Suprapubic skin (tissue), 4 donors: ENCODE results near the gene CARD14. TPM values are rescaled to one million over a fixed set of nuclear protein-coding genes. Genes with fewer than 3 reads are reported as not detected.

Experiments
- DNase-seq, 2 donors: peaks; one replicate each; pipeline ENCODE4 v3.0.0-alpha.2; 2019; ENCODE audit warnings: low spot score in 2 of 2
- H3K27ac ChIP-seq: fragments of 200-600 bp; sonication (generic); one replicate; pipeline ENCODE4 v1.5.1; 2019
- H3K27me3 ChIP-seq: fragments of 200-600 bp; sonication (generic); one replicate; pipeline ENCODE4 v1.5.1; 2019
- H3K36me3 ChIP-seq: fragments of 200-600 bp; sonication (generic); one replicate; pipeline ENCODE4 v1.5.1; 2019
- H3K4me1 ChIP-seq: fragments of 200-600 bp; sonication (generic); one replicate; pipeline ENCODE4 v1.5.1; 2019
- H3K4me3 ChIP-seq: fragments of 200-600 bp; sonication (generic); one replicate; pipeline ENCODE4 v1.5.1; 2019; ENCODE audit warnings: mild to moderate bottlenecking
- H3K9me3 ChIP-seq: fragments of 200-600 bp; sonication (generic); one replicate; pipeline ENCODE4 v1.5.1; 2019
- CTCF ChIP-seq, 2 donors: fragments of 200-600 bp in 1 of 2; fragments of 450-650 bp in 1 of 2; sonication (generic) in 1 of 2; IDR thresholded peaks; one replicate each; pipeline ENCODE4 v1.5.1; 2016 to 2019; ENCODE audit warnings: antibody characterized with exemption in 2 of 2, mild to moderate bottlenecking in 1 of 2, moderate library complexity in 1 of 2
- EP300 ChIP-seq: sonication (generic); formaldehyde crosslinking; IDR thresholded peaks from one replicate; pipeline ENCODE4 v1.6.1; 2017; ENCODE audit warnings: antibody characterized with exemption
- POLR2A ChIP-seq, 2 donors: fragments of 450-650 bp; IDR thresholded peaks; one replicate each; pipeline ENCODE4 v1.6.1; 2017; ENCODE audit warnings: antibody characterized with exemption in 2 of 2, mild to moderate bottlenecking in 2 of 2, moderate library complexity in 2 of 2
- POLR2AphosphoS5 ChIP-seq, 3 donors: sonication (generic); formaldehyde crosslinking; IDR thresholded peaks; one replicate each; pipeline ENCODE4 v1.6.1; 2017; ENCODE audit warnings: antibody characterized with exemption in 3 of 3
- WGBS: methylation state at CpG from one replicate; pipeline ENCODE4 v1.1.5; 2018; 5-methylcytosine and 5-hydroxymethylcytosine counted together
- total RNA-seq, 4 donors: library from RNA; depleted of rRNA; stranded (reverse); fragments of >200 nt; gene quantifications; one replicate each; pipeline ENCODE4 v1.1.0, GENCODE V29; 2016

CARD14 gene
- total RNA-seq, 4 donors from 2014 or later = 32.1 to 92.5 (median 45.3) TPM

GRCh38 chr17:80232438-80232837 lies 62.6 kb downstream of the CARD14 start:
- Histone ChIP-seq H3K4me1 (no peaks in the 10 kb centered on the region), H3K27me3 (no peaks in the 10 kb centered on the region), H3K27ac (no peak overlapping the region), H3K9me3 (peaks cover 14% of the 10 kb centered on the region), H3K36me3 (peaks cover 70% of the 10 kb centered on the region), H3K4me3 (no peak overlapping the region)
- 100% methylated on average over 1 of the region's 1 CpG for WGBS
- no peak for DNase-seq
- no peak for TF ChIP-seq CTCF (IDR thresholded peaks at IDR 0.05)
- TF ChIP-seq EP300 = no peak
- TF ChIP-seq POLR2AphosphoS5 (IDR thresholded peaks at IDR 0.05) = no peak
- TF ChIP-seq POLR2A (IDR thresholded peaks at IDR 0.05) = no peak

- DNase-seq = no peak
- H3K27me3 ChIP-seq = no peaks in the 10 kb centered on the region
- H3K4me3 ChIP-seq = no peak overlapping the region
- TF ChIP-seq POLR2A (IDR thresholded peaks at IDR 0.05) (no peak), EP300 (no peak), CTCF (IDR thresholded peaks at IDR 0.05) (no peak), POLR2AphosphoS5 (IDR thresholded peaks at IDR 0.05) (no peak)
- H3K27ac ChIP-seq = no peak overlapping the region
- H3K4me1 ChIP-seq = no peaks in the 10 kb centered on the region
- H3K9me3 ChIP-seq = peaks cover 14% of the 10 kb centered on the region
- H3K36me3 ChIP-seq = peaks cover 72% of the 10 kb centered on the region
- 89% methylated on average over 3 of the region's 3 CpGs for WGBS
These were observed 63.4 kb downstream of the CARD14 start for GRCh38 chr17:80233202-80233601.

- Histone ChIP-seq H3K9me3 (peaks cover 10% of the 10 kb centered on the region), H3K4me1 (no peaks in the 10 kb centered on the region), H3K4me3 (no peak overlapping the region), H3K36me3 (peaks cover 68% of the 10 kb centered on the region), H3K27me3 (no peaks in the 10 kb centered on the region), H3K27ac (no peak overlapping the region)
- TF ChIP-seq CTCF (IDR thresholded peaks at IDR 0.05) = no peak
- no peak for TF ChIP-seq EP300
- no peak for TF ChIP-seq POLR2AphosphoS5 (IDR thresholded peaks at IDR 0.05)
- no peak for TF ChIP-seq POLR2A (IDR thresholded peaks at IDR 0.05)
- no peak for DNase-seq
- WGBS = 86% methylated on average over 17 of the region's 17 CpGs
These were observed 67.1 kb downstream of the CARD14 start for GRCh38 chr17:80236911-80237310.

- Histone ChIP-seq H3K27me3 (no peaks in the 10 kb centered on the region), H3K4me3 (no peak overlapping the region), H3K4me1 (no peaks in the 10 kb centered on the region), H3K36me3 (peaks cover 68% of the 10 kb centered on the region), H3K27ac (no peak overlapping the region), H3K9me3 (peaks cover 6% of the 10 kb centered on the region)
- TF ChIP-seq POLR2AphosphoS5 (IDR thresholded peaks at IDR 0.05) (no peak), CTCF (IDR thresholded peaks at IDR 0.05) (no peak)
- no peak for DNase-seq
- WGBS = 93% methylated on average over 10 of the region's 10 CpGs
These were observed 67.6 kb downstream of the CARD14 start for GRCh38 chr17:80237386-80237785.

- 90% methylated on average over 14 of the region's 14 CpGs for WGBS
- no peak for TF ChIP-seq POLR2AphosphoS5 (IDR thresholded peaks at IDR 0.05)
- TF ChIP-seq POLR2A (IDR thresholded peaks at IDR 0.05) = no peak
- no peak for TF ChIP-seq EP300
- no peak for TF ChIP-seq CTCF (IDR thresholded peaks at IDR 0.05)
- Histone ChIP-seq H3K36me3 (peaks cover 66% of the 10 kb centered on the region), H3K27ac (no peak overlapping the region), H3K9me3 (no peaks in the 10 kb centered on the region), H3K4me1 (no peaks in the 10 kb centered on the region), H3K4me3 (no peak overlapping the region), H3K27me3 (no peaks in the 10 kb centered on the region)
- DNase-seq = no peak
These were observed 72.7 kb downstream of the CARD14 start for GRCh38 chr17:80242505-80242904.
